MCF 10A (cell line): Measurements from ENCODE around the gene TNK2. TPM values are rescaled to one million over a fixed set of nuclear protein-coding genes. Genes with fewer than 3 reads are reported as not detected.

ENCODE experiments used
- BruUV-seq: library from RNA; stranded (reverse); fragments of 400-500 nt; replicated peaks from 2 replicates; lab custom pipeline; 2021; lab: Mats Ljungman, UMichigan
- CTCF ChIA-PET: fragments of 300-600 bp; sonication (Branson Sonifier 250); formaldehyde crosslinking; extraction: SDS; loops from one replicate; lab custom pipeline; 2021; ENCODE audit warnings: antibody characterized with exemption, inconsistent platforms; lab: Yijun Ruan, JAX
- POLR2A ChIA-PET: fragments of 300-600, 350-650 bp; sonication (Branson Sonifier 250); formaldehyde crosslinking; extraction: SDS; loops from one replicate; lab custom pipeline; 2020; ENCODE audit warnings: antibody characterized with exemption, inconsistent platforms; lab: Yijun Ruan, JAX
- DNase-seq: peaks from one replicate; pipeline ENCODE4 v3.0.0-alpha.2; 2018; ENCODE audit not compliant: unreplicated experiment
- H3K27ac Mint-ChIP-seq: one replicate; pipeline ENCODE4 v1.8.0; 2022; ENCODE audit warnings: mild to moderate bottlenecking, low read depth, mixed read lengths; ENCODE audit not compliant: unreplicated experiment
- H3K27me3 Mint-ChIP-seq: one replicate; pipeline ENCODE4 v1.8.0; 2022; ENCODE audit warnings: mixed read lengths; ENCODE audit not compliant: insufficient read depth, unreplicated experiment
- H3K36me3 Mint-ChIP-seq: one replicate; pipeline ENCODE4 v1.8.0; 2022; ENCODE audit warnings: mild to moderate bottlenecking, moderate library complexity, mixed read lengths; ENCODE audit not compliant: insufficient read depth, unreplicated experiment
- H3K4me1 Mint-ChIP-seq: one replicate; pipeline ENCODE4 v1.8.0; 2022; ENCODE audit warnings: mixed read lengths; ENCODE audit not compliant: insufficient read depth, unreplicated experiment
- H3K4me3 Mint-ChIP-seq: one replicate; pipeline ENCODE4 v1.8.0; 2022; ENCODE audit warnings: mild to moderate bottlenecking, moderate library complexity, mixed read lengths; ENCODE audit not compliant: unreplicated experiment
- H3K9me3 Mint-ChIP-seq: one replicate; pipeline ENCODE4 v1.8.0; 2022; ENCODE audit warnings: mixed read lengths; ENCODE audit not compliant: unreplicated experiment
- CTCF ChIP-seq: fragments of 200-600 bp; IDR thresholded peaks from one replicate; pipeline ENCODE4 v1.8.0; 2022; ENCODE audit warnings: antibody characterized with exemption, mild to moderate bottlenecking; ENCODE audit not compliant: unreplicated experiment
- intact Hi-C: fragments of 100-400 bp; cut with micrococcal nuclease; formaldehyde crosslinking; loops from 2 replicates; pipeline ENCODE4 v1.14.1; 2022
- total RNA-seq: library from RNA; stranded (reverse); gene quantifications from 2 replicates; pipeline ENCODE4 v1.2.3, GENCODE V29; 2022

TNK2 gene
- total RNA-seq, 1 experiment from 2014 or later = 75.8 TPM

- TF ChIP-seq CTCF = no peak
- POLR2A ChIA-PET = interaction anchor here (0.9 kb wide), 1 partner anchor 36 kb away, joined by 5 read pairs; no protein-coding TSS in a partner anchor
- H3K27ac Mint-ChIP-seq = no peak overlapping the region
- no TSS peak for BruUV-seq
- CTCF ChIA-PET = interaction anchor here (1.4 to 1.5 kb wide), 3 partner anchors 10 to 73 kb away, joined by 3 to 7 read pairs (median 4); no protein-coding TSS in a partner anchor
- H3K4me1 Mint-ChIP-seq = no peaks in the 10 kb centered on the region
- no peak for DNase-seq
- intact Hi-C loops = no loop called here
- peaks cover 5% of the 10 kb centered on the region for H3K36me3 Mint-ChIP-seq
- H3K9me3 Mint-ChIP-seq = no peaks in the 10 kb centered on the region
- H3K27me3 Mint-ChIP-seq = no peaks in the 10 kb centered on the region
- no peak overlapping the region for H3K4me3 Mint-ChIP-seq
Measured at GRCh38 chr3:195932418-195933043, 24.2 kb upstream of the TNK2 start.

GRCh38 chr3:195931582-195932273 lies 23.4 kb upstream of the TNK2 start:
- BruUV-seq = no TSS peak
- no peaks in the 10 kb centered on the region for H3K4me1 Mint-ChIP-seq

GRCh38 chr3:195929452-195929851 lies 21.1 kb upstream of the TNK2 start:
- no peak overlapping the region for H3K27ac Mint-ChIP-seq
- POLR2A ChIA-PET = interaction anchor here (1.7 kb wide), 1 partner anchor 26 kb away, joined by 3 read pairs; no protein-coding TSS in a partner anchor
- no peaks in the 10 kb centered on the region for H3K36me3 Mint-ChIP-seq
- CTCF ChIA-PET = interaction anchor here (1.3 to 1.9 kb wide), 2 partner anchors 14 to 15 kb away, joined by 3 to 4 read pairs; no protein-coding TSS in a partner anchor
- H3K4me1 Mint-ChIP-seq = no peaks in the 10 kb centered on the region
- TF ChIP-seq CTCF = no peak
- BruUV-seq = no TSS peak
- intact Hi-C loops = no loop called here
- H3K9me3 Mint-ChIP-seq = no peaks in the 10 kb centered on the region
- no peaks in the 10 kb centered on the region for H3K27me3 Mint-ChIP-seq
- DNase-seq = no peak
- H3K4me3 Mint-ChIP-seq = no peak overlapping the region

More at GRCh38 chr3:195931582-195932273, 23.4 kb upstream of the TNK2 start:
- no peak for TF ChIP-seq CTCF
- CTCF ChIA-PET = interaction anchor here (0.6 to 1.5 kb wide), 4 partner anchors 9 to 81 kb away, joined by 3 to 7 read pairs (median 4); no protein-coding TSS in a partner anchor
- no peaks in the 10 kb centered on the region for H3K9me3 Mint-ChIP-seq
- H3K36me3 Mint-ChIP-seq = peaks cover 4% of the 10 kb centered on the region
- H3K27ac Mint-ChIP-seq = no peak overlapping the region
- POLR2A ChIA-PET = interaction anchor here (0.9 to 1.2 kb wide), 2 partner anchors 9 to 35 kb away, joined by 3 to 5 read pairs; no protein-coding TSS in a partner anchor
- no peak for DNase-seq
- intact Hi-C loops = no loop called here
- no peaks in the 10 kb centered on the region for H3K27me3 Mint-ChIP-seq
- H3K4me3 Mint-ChIP-seq = no peak overlapping the region

- CTCF ChIA-PET = interaction anchor here (1.4 kb wide), 1 partner anchor 71 kb away, joined by 6 read pairs; no protein-coding TSS in a partner anchor
- intact Hi-C loops = no loop called here
Measured at GRCh38 chr3:195921334-195921791, 13.0 kb upstream of the TNK2 start.

More at GRCh38 chr3:195921334-195921791, 13.0 kb upstream of the TNK2 start:
- H3K27me3 Mint-ChIP-seq = no peaks in the 10 kb centered on the region
- BruUV-seq = no TSS peak
- H3K4me1 Mint-ChIP-seq = peaks cover 10% of the 10 kb centered on the region
- POLR2A ChIA-PET = interaction anchor here (0.7 to 1.3 kb wide), 2 partner anchors 14 to 67 kb away, joined by 3 read pairs; no protein-coding TSS in a partner anchor
- H3K9me3 Mint-ChIP-seq = no peaks in the 10 kb centered on the region
- no peak for DNase-seq
- TF ChIP-seq CTCF = no peak
- H3K27ac Mint-ChIP-seq = no peak overlapping the region
- H3K36me3 Mint-ChIP-seq = no peaks in the 10 kb centered on the region
- no peak overlapping the region for H3K4me3 Mint-ChIP-seq
